Measurements from ENCODE around the gene LRP5. TPM values are rescaled to one million over a fixed set of nuclear protein-coding genes. Genes with fewer than 3 reads are reported as not detected.
"Not testable (repeated sequence)": the region's sequence is repeated elsewhere in the genome, so short reads cannot be mapped to it uniquely, and the experiment has no call there.

Gene LRP5
- total RNA-seq, 2 donors from 2014 or later: 43.3 to 63.6 TPM

- Histone ChIP-seq H3K36me3 (replicated peaks in 1 of 2; ENCODE audit: insufficient read depth in 1 of 2, low read depth in 2 of 2) (no peaks in the 10 kb centered on the region), H3K4me3 (no peak overlapping the region), H3K4me1 (peaks cover 19% of the 10 kb centered on the region), H3K27me3 (no peaks in the 10 kb centered on the region), H3K9me3 (no peaks in the 10 kb centered on the region), H3K27ac (peak overlapping the region in 3 of 4 donors; percentile 74 to 92 (median 77))
- intact Hi-C loops (cut with DNase I): loop anchor here (5.0 kb wide), 1 partner anchor 40 kb away; no protein-coding TSS in a partner anchor
- 32 to 37% methylated on average over 10 of the region's 10 CpGs for WGBS, 2 donors
- TF ChIP-seq POLR2A (IDR thresholded peaks at IDR 0.05) (no peak), CTCF (IDR thresholded peaks at IDR 0.05) (no peak)
- DNase-seq (no peak), ATAC-seq (no peak)
Observed at GRCh38 chr11:68297494-68297811, 14.9 kb upstream of the LRP5 start.

GRCh38 chr11:68297812-68298658, 14.4 kb upstream of the LRP5 start:
- H3K27ac ChIP-seq: peak overlapping the region; percentile 46 to 92 (median 76)
- peak; percentile 81 to 85 (median 84) for DNase-seq
- H3K4me1 ChIP-seq: peaks cover 19% of the 10 kb centered on the region
- peak in 2 of 3 donors; percentile 41 to 55 for TF ChIP-seq POLR2A (IDR thresholded peaks at IDR 0.05)
- peak; percentile 96 to 100 (median 98) for TF ChIP-seq CTCF (IDR thresholded peaks at IDR 0.05)
- WGBS, 2 donors: 6 to 11% methylated on average over 14 to 40 of the region's 40 CpGs
- intact Hi-C loops (cut with DNase I): loop anchor here (5.0 kb wide), 1 partner anchor 41 kb away; no protein-coding TSS in a partner anchor
- peak; percentile 92 for ATAC-seq
- H3K36me3 ChIP-seq (replicated peaks in 1 of 2; ENCODE audit: insufficient read depth in 1 of 2, low read depth in 2 of 2): no peaks in the 10 kb centered on the region
- H3K4me3 ChIP-seq: no peak overlapping the region
- H3K27me3 ChIP-seq: no peaks in the 10 kb centered on the region
- H3K9me3 ChIP-seq: no peaks in the 10 kb centered on the region

GRCh38 chr11:68298659-68299516, 13.5 kb upstream of the LRP5 start:
- Histone ChIP-seq H3K9me3 (no peaks in the 10 kb centered on the region), H3K4me3 (no peak overlapping the region), H3K27me3 (no peaks in the 10 kb centered on the region), H3K27ac (peak overlapping the region; percentile 46 to 92 (median 76)), H3K36me3 (replicated peaks in 1 of 2; ENCODE audit: insufficient read depth in 1 of 2, low read depth in 2 of 2) (no peaks in the 10 kb centered on the region), H3K4me1 (peaks cover 19% of the 10 kb centered on the region)
- intact Hi-C loops (cut with DNase I): loop anchor here (5.0 kb wide), 1 partner anchor 42 kb away; no protein-coding TSS in a partner anchor
- TF ChIP-seq POLR2A (IDR thresholded peaks at IDR 0.05): no peak
- no peak for TF ChIP-seq CTCF (IDR thresholded peaks at IDR 0.05)
- ATAC-seq (no peak), DNase-seq (no peak)
- WGBS, 2 donors: 72 to 74% methylated on average over 15 of the region's 15 CpGs

GRCh38 chr11:68299517-68299879, 12.9 kb upstream of the LRP5 start:
- intact Hi-C loops (cut with DNase I): loop anchor here (5.0 kb wide), 1 partner anchor 42 kb away; no protein-coding TSS in a partner anchor
- H3K27me3 ChIP-seq; H3K9me3 ChIP-seq; DNase-seq; H3K27ac ChIP-seq; H3K36me3 ChIP-seq (replicated peaks in 1 of 2; ENCODE audit: insufficient read depth in 1 of 2, low read depth in 2 of 2); ATAC-seq; H3K4me3 ChIP-seq: not testable (repeated sequence)
- 92 to 98% methylated on average over 9 of the region's 9 CpGs for WGBS, 2 donors
- H3K4me1 ChIP-seq: peaks cover 19% of the 10 kb centered on the region
